Measurements from ENCODE around the gene PITPNM3.

DNA sequence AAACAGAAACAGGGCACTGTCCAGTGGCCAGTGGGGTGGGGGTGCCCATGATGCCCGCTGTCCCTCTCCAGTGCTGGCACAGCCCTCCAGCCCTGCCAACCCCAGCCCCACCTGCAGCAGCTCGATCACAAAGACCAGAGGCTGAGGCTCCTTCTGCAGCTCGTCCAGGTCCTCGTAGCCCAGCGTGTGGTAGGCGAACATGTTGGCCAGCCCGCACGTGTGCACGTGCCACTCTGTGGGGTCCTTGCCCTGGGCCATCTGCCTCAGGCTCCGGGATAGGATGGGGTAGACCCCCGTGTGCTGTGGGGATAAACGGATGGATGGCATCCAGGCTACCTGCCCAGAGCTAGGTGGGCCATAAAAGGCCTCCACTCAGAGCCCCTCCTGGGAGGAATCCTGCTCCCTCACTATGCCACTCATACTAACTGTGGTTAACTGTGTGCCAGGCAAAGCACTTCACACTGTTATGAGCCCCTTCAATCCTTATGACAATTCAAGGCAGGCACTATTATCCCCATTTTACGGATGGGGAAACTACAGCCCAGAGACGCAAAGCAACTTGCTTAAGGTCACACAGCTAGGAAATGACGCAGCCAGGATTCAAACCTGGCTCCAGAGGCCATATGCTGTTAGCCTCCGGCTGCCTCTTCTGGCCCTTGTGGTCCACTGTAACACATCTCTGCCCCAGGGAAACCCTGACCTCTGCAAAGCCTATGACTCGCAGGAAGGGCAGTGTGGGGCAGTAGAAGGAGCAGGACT, 128.0 kb downstream of the PITPNM3 start:
- TF ChIP-seq EZH2 (IDR thresholded peaks at IDR 0.05) = no peak
- TF ChIP-seq POLR2AphosphoS5 (IDR thresholded peaks at IDR 0.05; ENCODE audit: borderline replicate concordance, low read depth, low read length) = no peak
